ENCODE results near the gene SCGB1C1.

- no peak for TF ChIP-seq CTCF (conservative IDR thresholded peaks at IDR 0.05; ENCODE audit: low read length)
- no peak for TF ChIP-seq EZH2phosphoT487 (IDR thresholded peaks at IDR 0.05; ENCODE audit: borderline replicate concordance)
These were observed 47.4 kb downstream of the SCGB1C1 start for GRCh38 chr11:240315-240714.

Measured in Loucy (cell line).